ENCODE results near the gene MYOZ1. TPM values are rescaled to one million over a fixed set of nuclear protein-coding genes. Genes with fewer than 3 reads are reported as not detected.

The MYOZ1 gene
- 0.39 TPM in 1 of 2 replicates, not detected in the other for total RNA-seq

DNA sequence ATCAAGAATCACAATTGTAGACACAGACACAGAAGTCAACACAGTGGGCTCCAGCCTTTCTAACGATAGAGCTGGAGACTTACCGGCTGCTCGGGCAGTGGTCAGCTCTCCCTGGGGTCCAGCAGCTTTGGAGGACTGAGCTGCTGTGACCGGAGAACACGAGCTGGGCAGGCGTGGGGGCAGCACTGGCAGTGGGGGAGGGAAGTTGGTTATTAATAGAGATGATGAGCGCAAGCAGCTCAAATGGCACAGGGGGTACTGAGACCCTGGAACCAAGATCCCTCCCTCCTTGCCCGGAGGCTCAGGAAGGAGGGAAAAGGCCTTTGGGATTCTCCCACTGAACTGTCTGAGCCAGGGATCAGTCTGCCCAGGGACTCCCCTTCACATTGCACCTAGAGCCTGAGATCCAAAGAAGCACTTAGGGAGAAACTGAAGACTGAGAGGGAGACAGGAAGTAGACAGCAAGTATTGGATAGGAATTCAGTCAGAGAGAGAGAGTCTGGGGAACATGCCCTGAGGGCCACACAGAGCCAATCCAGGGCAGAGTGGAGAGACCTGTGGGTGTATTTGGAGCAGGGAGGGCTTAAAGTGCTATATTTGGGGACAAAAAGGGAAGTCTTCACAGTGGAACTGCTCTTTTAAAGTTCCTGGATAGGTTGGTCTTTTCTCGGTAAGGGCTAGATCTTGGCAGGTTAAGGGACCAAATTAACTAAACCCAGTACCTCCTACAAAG, at the start of gene MYOZ1:
Gene MYOZ1, minus strand, starts transcription at position 147 of the 733 bp plus-strand sequence. CDS start 1,457 bp downstream, outside the sequence.

DNA sequence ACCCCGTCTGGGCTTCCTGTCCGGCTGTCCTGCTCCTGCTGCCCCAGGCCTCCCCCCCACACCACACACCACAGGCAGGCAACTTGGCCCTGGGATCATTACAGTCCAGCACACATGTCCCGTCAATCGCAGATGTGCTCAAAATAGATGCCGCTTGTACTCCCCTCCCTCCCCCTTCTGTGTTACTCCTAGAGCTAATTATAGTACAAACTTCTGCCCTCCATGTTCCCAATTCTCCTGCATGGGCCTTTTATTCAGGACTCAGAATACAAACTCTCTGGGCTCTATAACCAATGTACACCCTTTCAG, 14.7 kb upstream of the MYOZ1 start, which contains the start of gene SYNPO2L:
Gene SYNPO2L, minus strand, starts transcription at position 40 of the 309 bp plus-strand sequence. CDS start 107 bp downstream, outside the sequence.

DNA sequence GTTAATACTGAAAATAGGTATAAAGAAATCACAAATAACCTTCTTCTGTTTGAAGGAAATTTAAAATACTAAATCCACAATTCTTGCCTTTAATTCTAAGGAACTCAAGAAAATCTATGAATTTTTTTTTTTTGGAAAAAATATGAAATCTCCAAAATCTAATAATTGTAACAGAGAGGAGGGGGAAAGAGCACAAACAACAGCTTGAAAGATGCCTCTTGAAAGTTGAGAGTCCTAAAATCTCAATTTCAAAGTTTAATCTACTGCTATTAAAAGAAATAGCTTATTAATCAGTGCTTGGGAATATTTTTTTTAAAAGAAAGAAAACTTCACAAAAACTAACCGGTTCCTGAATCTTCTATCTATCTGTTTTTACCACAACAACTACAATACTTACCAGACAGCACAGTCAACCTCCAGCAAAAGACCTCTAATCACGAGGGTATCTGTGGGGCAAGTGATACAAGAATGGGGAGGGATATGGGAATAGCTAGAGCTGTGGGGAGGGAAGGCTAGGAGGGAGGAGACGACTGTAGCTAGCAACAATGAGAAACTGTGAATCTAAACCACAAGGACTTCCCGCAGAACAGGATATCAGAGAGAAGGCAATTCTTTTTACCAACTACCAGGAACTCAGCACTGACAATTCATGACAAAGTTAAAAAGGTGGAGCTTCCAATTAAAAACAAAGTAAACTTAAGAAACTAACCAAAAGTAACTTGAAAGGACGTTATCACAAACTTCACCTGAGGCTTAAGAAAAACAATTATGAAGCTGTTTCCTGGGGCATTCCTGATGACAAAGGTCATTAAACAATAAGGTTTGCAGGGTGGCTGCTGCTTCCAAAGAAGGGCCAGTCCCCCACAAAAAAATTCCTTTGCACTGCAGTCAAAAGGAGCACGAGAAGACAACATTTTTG, 50.1 kb downstream of the MYOZ1 start, which contains the start of gene USP54:
Gene USP54, minus strand, starts transcription at position 462 of the 919 bp plus-strand sequence. CDS start 15,684 bp downstream, outside the sequence.

Other genes starting within 250 kb of the MYOZ1 start
- gene ANXA7, start 227.4 kb downstream of the MYOZ1 start, total RNA-seq, result 45.6 and 75.9 TPM in 2 replicates
- gene MSS51, start 207.9 kb downstream of the MYOZ1 start, total RNA-seq, result 0.39 and 0.96 TPM in 2 replicates
- 20.7 and 22.8 TPM in 2 replicates for gene PPP3CB, start 145.4 kb downstream of the MYOZ1 start, total RNA-seq
- 5.8 and 6.5 TPM in 2 replicates for gene USP54, start 50.1 kb downstream of the MYOZ1 start, total RNA-seq
- gene SYNPO2L, start 14.6 kb upstream of the MYOZ1 start, total RNA-seq, result 0.08 TPM in 1 of 2 replicates, not detected in the other
- gene AGAP5, start 56.6 kb upstream of the MYOZ1 start, total RNA-seq, result 0.13 and 4.4 TPM in 2 replicates
- gene SEC24C, start 102.9 kb upstream of the MYOZ1 start, total RNA-seq, result 55.7 and 56.8 TPM in 2 replicates
- 40.6 and 56.0 TPM in 2 replicates for gene CHCHD1, start 140.6 kb upstream of the MYOZ1 start, total RNA-seq
- gene ZSWIM8, start 144.1 kb upstream of the MYOZ1 start, total RNA-seq, result 33.4 and 90.1 TPM in 2 replicates
- 7.4 and 35.7 TPM in 2 replicates for gene NDST2, start 170.1 kb upstream of the MYOZ1 start, total RNA-seq
- 14.7 and 18.3 TPM in 2 replicates for gene CAMK2G, start 233.1 kb upstream of the MYOZ1 start, total RNA-seq